ENCODE results near the gene MED8. TPM values are rescaled to one million over a fixed set of nuclear protein-coding genes. Genes with fewer than 3 reads are reported as not detected.

The MED8 gene
- total and polyA plus RNA-seq, 9 of the 15 experiments (the other 6 are each of a cell fraction or from before 2014, with no cell fraction given): 23.0 to 120 (median 56.4) TPM

- no peak for TF ChIP-seq TRIM25 (IDR thresholded peaks at IDR 0.05; ENCODE audit: borderline replicate concordance)
- 0 out of 2 replicates have a peak, but pooled peaks have one; percentile 30 for TF ChIP-seq JUN (IDR thresholded peaks at IDR 0.05; ENCODE audit: borderline replicate concordance, low read depth, low read length)
- TF ChIP-seq JUN (CRISPR knock-in tag; IDR thresholded peaks at IDR 0.05; ENCODE audit: borderline replicate concordance): no peak
- TF ChIP-seq C11orf30 (IDR thresholded peaks at IDR 0.05; ENCODE audit: low read depth): peak; percentile 78
- TF ChIP-seq CBFA2T2 (conservative IDR thresholded peaks at IDR 0.05): no peak
- TF ChIP-seq RBM25 (IDR thresholded peaks at IDR 0.05; ENCODE audit: low read depth, low read length, severe bottlenecking): no peak
- TF ChIP-seq ARID1B (IDR thresholded peaks at IDR 0.05): 0 out of 2 replicates have a peak, but pooled peaks have one; percentile 25
- TF ChIP-seq NFE2 (IDR thresholded peaks at IDR 0.05; ENCODE audit: low read depth): peak; percentile 54; the same call in 1 of the 2 replicates
These were observed 16.3 kb downstream of the MED8 start (continued) for GRCh38 chr1:43373066-43373940.

GRCh38 chr1:43372172-43372571 lies 17.4 kb downstream of the MED8 start:
- H3K36me3 ChIP-seq (ENCODE audit: control insufficient read depth, insufficient read depth, low read length): no peaks in the 10 kb centered on the region; the same call in 2 of the 3 replicates
- intact Hi-C loops (cut with micrococcal nuclease) (no loop called here), in situ Hi-C loops (cut with MboI) (no loop called here)
- no peak overlapping the region for H3K4me3 ChIP-seq
- H3K9ac ChIP-seq (ENCODE audit: insufficient read depth in 1 of 2, low read depth in 2 of 2, low read length in 2 of 2): no peak overlapping the region
- no peak for ATAC-seq
- H4K20me1 ChIP-seq (replicated peaks; ENCODE audit: control insufficient read depth, insufficient read depth, low read length): no peaks in the 10 kb centered on the region; the same call in 1 of the 2 replicates
- peaks cover 17% of the 10 kb centered on the region for H3K79me2 ChIP-seq (ENCODE audit: control insufficient read depth, insufficient read depth, low read length)
- no peaks in the 10 kb centered on the region for H3K27me3 ChIP-seq (ENCODE audit: control insufficient read depth in 2 of 2, insufficient read depth in 2 of 2, low read length in 2 of 2)
- BruUV-seq (replicated peaks): no TSS peak
- H3K4me1 ChIP-seq (replicated peaks in 1 of 2; ENCODE audit: control insufficient read depth in 2 of 2, insufficient read depth in 2 of 2, low read length in 2 of 2): peaks cover 17 to 24% of the 10 kb centered on the region in 2 experiments
- no peak overlapping the region for H2AFZ ChIP-seq (ENCODE audit: low read depth, low read length)
- WGBS (ENCODE audit: insufficient coverage, low coverage, missing lambda C conversion rate): 100% methylated on average over 3 of the region's 5 CpGs
- H3K4me2 ChIP-seq (ENCODE audit: insufficient read depth, low read length): no peak overlapping the region
- no peaks in the 10 kb centered on the region for H3K9me3 ChIP-seq (replicated peaks; ENCODE audit: control insufficient read depth, insufficient read depth, low read depth, low read length)
- peaks cover 3% of the 10 kb centered on the region for H3K9me1 ChIP-seq (ENCODE audit: control insufficient read depth, insufficient read depth, low read length)
- DNase-seq (ENCODE audit: extremely low read depth in 1 of 4, low spot score in 3 of 4): no peak
- ChIA-PET CTCF (ENCODE audit: low intra/inter-chr PET ratio) (no interaction called here), POLR2A (interaction anchor here (3.4 to 7.2 kb wide), 2 partner anchors 11 to 16 kb away, joined by 10 to 72 read pairs; partner anchors contain the start of genes MED8 and SZT2)
- H3K27ac ChIP-seq (ENCODE audit: extremely low read depth, low read depth, low read length): no peak overlapping the region
- FAIRE-seq: no peak
- TF ChIP-seq REST (IDR thresholded peaks at IDR 0.05; ENCODE audit: borderline replicate concordance) (no peak), REST (CRISPR knock-in tag; IDR thresholded peaks at IDR 0.05; ENCODE audit: low read depth) (no peak)
